Measurements from ENCODE around the gene FGF19. TPM values are rescaled to one million over a fixed set of nuclear protein-coding genes. Genes with fewer than 3 reads are reported as not detected.

Gene FGF19
- total RNA-seq, 2 donors from 2014 or later = not detected

DNA sequence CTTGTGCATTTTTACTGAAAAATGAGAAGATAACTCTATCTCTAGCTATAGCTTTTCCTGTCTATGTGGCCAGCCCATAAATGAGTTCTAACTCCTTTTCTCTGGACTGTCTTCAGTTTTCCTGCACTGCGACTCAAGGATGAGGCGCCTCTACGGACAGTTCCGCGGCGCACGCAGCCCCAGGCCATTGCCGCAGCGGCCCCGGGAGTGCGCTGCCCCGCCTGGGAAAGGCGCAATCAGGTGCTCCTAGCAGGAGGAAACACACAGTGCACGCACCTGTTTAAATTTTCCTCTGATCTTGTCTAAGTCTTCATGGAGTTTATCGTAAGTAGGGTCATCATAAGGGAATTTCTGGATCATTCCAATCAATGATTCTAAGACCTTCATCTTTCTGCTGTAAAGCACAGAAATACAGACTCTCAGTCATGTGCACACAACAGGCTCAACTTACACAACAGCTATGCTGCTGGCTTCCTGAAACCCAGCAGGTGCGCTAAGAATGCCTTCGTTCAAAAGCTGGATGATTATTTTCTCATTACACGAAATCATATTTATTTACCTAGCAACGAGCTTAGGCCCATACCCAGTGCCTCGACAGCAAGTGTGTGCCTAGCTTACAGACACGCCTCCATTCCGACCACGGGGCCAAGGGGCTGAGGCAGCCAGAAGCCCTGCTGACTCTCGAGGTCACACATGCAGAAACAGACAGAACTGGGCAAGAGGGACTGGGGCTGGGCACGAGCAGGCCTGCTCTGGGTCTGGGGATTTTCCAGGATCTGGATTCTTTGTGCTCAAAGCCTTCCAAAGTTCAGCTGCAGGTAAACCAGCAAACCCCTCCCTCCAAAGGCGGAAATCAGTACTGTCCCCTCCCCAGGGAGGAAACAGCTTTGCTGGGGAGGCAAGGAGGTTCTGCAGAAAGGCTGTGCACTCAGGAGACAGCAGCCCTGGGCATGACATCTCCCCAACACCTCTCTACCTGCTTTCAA lies 35.9 kb downstream of the FGF19 start:
- Mint-ChIP-seq H3K27me3 (no peaks in the 10 kb centered on the region), H3K4me3 (no peak overlapping the region), H3K4me1 (peaks cover 14% of the 10 kb centered on the region), H3K27ac (no peak overlapping the region), H3K36me3 (ENCODE audit: low read depth) (peaks cover 5% of the 10 kb centered on the region)
- no peak for ATAC-seq
- no peaks in the 10 kb centered on the region for H3K9me3 ChIP-seq (ENCODE audit: control insufficient read depth, low read length, poor library complexity, severe bottlenecking)
- DNase-seq = no peak

DNA sequence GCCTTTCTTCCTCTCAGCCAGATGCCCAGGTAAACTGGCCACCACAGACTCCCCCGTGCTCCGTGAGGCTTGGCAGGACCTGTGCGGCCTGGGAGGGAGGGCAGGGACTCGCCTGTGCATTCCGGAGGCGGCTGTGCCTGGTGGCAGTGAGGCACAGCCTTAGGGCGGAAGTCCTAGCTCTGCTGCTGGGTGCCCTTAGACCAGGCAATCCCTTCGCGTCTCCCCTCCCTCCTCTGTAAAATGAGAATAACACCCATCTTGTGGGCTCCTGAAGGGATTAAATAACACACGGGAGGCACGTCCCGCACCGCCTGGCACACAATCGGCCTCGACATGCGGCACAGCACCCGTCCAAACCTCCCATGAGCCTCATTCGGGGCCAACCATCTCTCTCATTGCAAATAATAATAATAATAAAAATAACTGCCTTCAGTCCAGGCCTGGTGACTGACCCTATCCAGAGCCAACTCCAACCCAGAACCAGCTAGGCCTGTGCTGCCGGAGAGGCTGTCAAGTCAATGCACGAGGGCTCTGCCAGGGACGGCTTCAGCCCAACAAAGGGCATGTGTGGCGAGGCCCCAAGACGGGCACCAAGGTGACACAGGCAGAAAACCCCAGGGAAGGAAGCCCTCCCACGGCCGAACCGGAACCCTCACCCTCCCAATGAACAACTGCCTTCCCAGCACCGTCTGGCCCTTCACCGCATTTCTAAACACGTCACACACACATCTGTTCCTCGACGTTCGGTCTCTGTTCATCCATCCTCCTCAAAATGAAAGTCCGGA lies 36.9 kb downstream of the FGF19 start:
- ATAC-seq (no peak), DNase-seq (no peak)
- no peak overlapping the region for H3K4me3 Mint-ChIP-seq
- H3K9me3 ChIP-seq (ENCODE audit: control insufficient read depth, low read length, poor library complexity, severe bottlenecking) = no peaks in the 10 kb centered on the region
- peaks cover 5% of the 10 kb centered on the region for H3K36me3 Mint-ChIP-seq (ENCODE audit: low read depth)
- H3K4me1 Mint-ChIP-seq = peaks cover 13% of the 10 kb centered on the region
- H3K27ac Mint-ChIP-seq = no peak overlapping the region
- no peaks in the 10 kb centered on the region for H3K27me3 Mint-ChIP-seq

DNA sequence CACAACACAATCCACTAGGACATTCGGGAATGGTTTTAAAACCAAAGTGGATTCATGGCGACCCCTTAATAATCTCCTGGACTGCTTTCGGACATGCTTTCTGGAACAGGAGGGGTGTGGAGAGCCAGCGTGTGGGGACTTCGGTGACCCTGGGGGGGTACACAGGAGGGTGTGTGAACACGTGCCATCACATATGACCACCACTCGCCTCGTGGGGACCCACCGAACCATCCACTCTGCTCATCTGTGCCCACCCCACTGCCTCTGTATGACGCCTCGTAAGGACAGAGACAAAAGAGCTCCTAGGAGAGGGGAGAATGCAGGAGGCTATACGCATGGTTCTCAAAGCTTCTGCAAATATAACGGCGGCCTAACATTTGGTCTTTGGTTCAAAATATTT lies 37.6 kb downstream of the FGF19 start:
- no peak overlapping the region for H3K27ac Mint-ChIP-seq
- ATAC-seq = no peak
- DNase-seq = no peak
- H3K36me3 Mint-ChIP-seq (ENCODE audit: low read depth) = peaks cover 5% of the 10 kb centered on the region
- no peaks in the 10 kb centered on the region for H3K27me3 Mint-ChIP-seq
- H3K4me3 Mint-ChIP-seq = no peak overlapping the region
- H3K9me3 ChIP-seq (ENCODE audit: control insufficient read depth, low read length, poor library complexity, severe bottlenecking) = no peaks in the 10 kb centered on the region
- peaks cover 9% of the 10 kb centered on the region for H3K4me1 Mint-ChIP-seq

DNA sequence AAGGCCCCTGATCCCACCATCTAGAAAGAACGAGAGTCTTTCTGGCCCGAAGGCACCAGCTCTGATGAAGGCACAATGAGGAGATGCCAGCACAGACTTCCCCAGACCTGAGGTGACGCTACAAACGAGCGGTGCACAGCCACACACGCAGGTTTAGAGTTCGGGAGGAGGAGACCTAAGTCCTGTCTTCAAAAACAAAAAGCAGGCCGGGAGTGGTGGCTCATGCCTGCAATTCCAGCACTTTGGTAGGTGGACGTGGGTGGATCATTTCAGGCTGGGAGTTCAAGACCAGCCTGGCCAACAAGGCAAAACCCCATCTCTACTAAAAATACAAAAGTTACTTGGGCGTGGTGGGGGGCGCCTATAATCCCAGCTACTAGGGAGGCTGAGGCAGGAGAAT lies 38.2 kb downstream of the FGF19 start:
- Mint-ChIP-seq H3K36me3 (ENCODE audit: low read depth) (peaks cover 5% of the 10 kb centered on the region), H3K4me3 (no peak overlapping the region)
- no peak for DNase-seq

DNA sequence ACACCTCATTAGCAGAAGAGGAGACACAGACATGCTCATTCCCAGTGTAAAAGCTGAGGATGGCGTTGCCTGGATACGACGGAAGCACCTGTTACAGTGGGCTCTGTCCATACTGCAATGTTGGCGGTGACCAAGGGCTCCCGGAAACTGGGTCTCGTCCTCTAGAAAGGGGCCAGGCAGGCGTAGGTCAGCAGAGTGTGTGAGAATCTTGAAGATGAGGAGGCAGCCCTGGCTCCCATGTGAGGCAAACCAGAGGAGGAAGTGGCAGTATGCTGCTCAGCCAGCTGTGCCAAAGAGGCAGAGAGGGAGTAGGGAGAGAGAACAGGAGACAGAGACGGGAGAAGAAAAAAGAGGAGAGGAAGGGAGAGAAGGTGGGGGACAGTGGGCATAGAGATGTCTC lies 38.9 kb downstream of the FGF19 start:
- H3K4me1 Mint-ChIP-seq = peaks cover 5% of the 10 kb centered on the region

More for the DNA sequence above, 38.2 kb downstream of the FGF19 start:
- no peaks in the 10 kb centered on the region for H3K9me3 ChIP-seq (ENCODE audit: control insufficient read depth, low read length, poor library complexity, severe bottlenecking)
- peaks cover 9% of the 10 kb centered on the region for H3K4me1 Mint-ChIP-seq
- no peak overlapping the region for H3K27ac Mint-ChIP-seq
- ATAC-seq = no peak
- H3K27me3 Mint-ChIP-seq = no peaks in the 10 kb centered on the region

DNA sequence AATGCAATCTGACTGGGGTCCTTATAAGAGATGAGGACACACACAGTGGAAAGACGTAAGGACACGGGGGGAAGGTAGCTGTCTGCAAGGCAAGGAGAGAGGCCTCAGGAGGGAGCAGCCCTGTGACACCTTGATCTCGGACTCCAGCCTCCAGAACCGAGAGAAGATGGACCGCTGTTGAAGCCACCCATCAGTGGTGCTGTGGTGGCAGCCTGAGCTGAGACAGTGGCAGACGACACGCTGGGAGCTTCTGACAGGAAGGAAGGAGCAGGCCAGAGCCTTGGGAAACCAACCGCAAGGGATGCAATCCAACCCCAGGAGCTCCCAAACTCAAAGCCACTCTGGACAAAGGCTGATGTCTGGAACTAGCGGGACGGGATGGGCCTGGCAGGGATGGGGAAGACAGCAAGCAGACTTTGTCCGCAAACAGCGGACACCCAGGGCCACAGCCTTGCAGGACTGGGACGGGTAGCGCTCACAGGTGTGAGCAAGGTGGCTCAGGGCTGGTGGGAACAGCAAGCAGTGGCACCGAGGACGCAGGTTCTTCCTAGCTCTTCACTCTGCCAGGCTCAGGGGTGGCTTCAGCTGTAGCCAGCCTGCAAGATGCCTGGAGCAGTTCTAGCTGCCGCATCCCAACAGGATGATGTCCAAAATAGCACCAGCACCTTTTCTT lies 39.6 kb downstream of the FGF19 start:
- DNase-seq (no peak), ATAC-seq (no peak)
- Mint-ChIP-seq H3K4me3 (no peak overlapping the region), H3K27ac (peak overlapping the region; percentile 47), H3K27me3 (no peaks in the 10 kb centered on the region), H3K36me3 (ENCODE audit: low read depth) (peaks cover 5% of the 10 kb centered on the region), H3K4me1 (peaks cover 5% of the 10 kb centered on the region)
- no peaks in the 10 kb centered on the region for H3K9me3 ChIP-seq (ENCODE audit: control insufficient read depth, low read length, poor library complexity, severe bottlenecking)

More for the DNA sequence above, 38.9 kb downstream of the FGF19 start:
- peak overlapping the region; percentile 64 for H3K4me3 Mint-ChIP-seq
- H3K27me3 Mint-ChIP-seq = no peaks in the 10 kb centered on the region
- H3K9me3 ChIP-seq (ENCODE audit: control insufficient read depth, low read length, poor library complexity, severe bottlenecking) = no peaks in the 10 kb centered on the region
- H3K27ac Mint-ChIP-seq = no peak overlapping the region
- peaks cover 5% of the 10 kb centered on the region for H3K36me3 Mint-ChIP-seq (ENCODE audit: low read depth)
- ATAC-seq (no peak), DNase-seq (no peak)

DNA sequence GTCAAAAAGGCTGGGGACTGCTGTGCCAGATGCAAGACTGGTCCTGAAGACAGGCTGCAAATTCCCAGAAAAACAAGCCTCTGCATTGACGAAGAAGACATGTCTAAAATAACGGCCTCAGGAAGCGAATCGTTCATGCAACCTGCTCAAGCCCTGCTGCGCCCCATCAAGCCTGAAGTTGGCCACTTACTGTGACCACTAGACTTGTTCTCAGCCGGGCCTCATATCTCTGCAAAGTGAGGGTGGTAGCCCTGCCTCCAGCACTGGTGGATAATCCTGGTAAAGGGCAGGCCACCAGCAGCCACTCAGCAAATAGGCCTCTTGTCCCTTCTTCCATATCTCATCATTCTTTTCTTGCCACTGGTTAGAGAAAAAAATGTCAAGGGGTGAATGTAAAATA lies 40.5 kb downstream of the FGF19 start:
- H3K4me3 Mint-ChIP-seq = no peak overlapping the region
- H3K4me1 Mint-ChIP-seq = peaks cover 5% of the 10 kb centered on the region
- DNase-seq = no peak
- H3K36me3 Mint-ChIP-seq (ENCODE audit: low read depth) = peaks cover 5% of the 10 kb centered on the region
- no peaks in the 10 kb centered on the region for H3K27me3 Mint-ChIP-seq
- H3K27ac Mint-ChIP-seq = peak overlapping the region; percentile 47
- H3K9me3 ChIP-seq (ENCODE audit: control insufficient read depth, low read length, poor library complexity, severe bottlenecking) = no peaks in the 10 kb centered on the region
- ATAC-seq = no peak

DNA sequence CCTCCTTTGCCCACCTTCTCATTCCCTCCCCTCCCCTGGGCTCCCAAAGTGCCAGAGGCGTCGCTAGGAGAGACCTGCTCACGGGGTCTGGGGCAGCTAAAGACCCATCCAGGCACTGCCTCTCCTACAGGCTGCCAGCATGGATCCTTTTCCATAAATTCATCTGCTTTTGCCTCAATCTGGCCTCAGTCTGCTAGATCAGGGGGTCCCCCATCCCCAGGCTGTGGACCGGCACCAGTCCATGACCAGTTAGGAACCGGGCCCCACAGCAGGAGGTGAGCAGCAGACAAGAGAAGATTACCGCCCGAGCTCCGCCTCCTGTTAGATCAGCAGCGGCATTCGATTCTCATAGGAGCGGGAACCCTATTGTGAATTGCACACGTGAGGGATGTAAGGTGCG lies 41.0 kb downstream of the FGF19 start:
- Mint-ChIP-seq H3K36me3 (ENCODE audit: low read depth) (peaks cover 5% of the 10 kb centered on the region), H3K4me3 (no peak overlapping the region)
- no peak for DNase-seq

DNA sequence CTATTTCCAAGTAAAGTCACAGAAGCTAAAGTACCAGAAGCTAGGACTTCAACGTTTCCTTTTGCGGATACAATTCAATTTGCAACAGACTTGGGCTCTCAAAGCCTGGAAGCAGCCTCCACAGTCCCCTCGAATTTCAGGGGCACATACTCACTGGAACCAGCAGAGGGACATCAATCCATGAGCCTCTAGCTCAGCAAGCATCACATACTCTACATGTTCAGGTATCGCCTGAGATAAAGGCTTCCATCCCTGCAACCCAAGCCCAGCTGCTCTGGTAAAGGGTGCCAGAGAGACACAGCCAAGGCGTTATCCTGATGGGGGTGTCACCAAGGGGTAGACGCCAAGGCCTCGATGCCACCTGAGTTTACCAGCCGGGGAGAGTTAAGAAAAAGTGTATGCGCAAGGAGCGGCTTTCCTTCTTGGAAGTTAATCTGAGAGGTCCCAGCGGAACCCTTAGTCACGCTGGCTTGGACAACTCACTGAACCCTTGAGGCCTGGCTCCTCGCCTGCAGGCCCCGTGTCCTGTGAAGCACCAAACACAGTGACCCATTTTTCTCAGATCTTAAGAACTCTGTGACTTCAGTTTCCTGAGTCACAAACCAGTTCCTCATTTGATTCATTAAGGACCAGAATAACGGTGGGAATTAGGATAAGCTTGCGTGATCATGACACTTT lies 41.7 kb downstream of the FGF19 start:
- Mint-ChIP-seq H3K36me3 (ENCODE audit: low read depth) (peaks cover 4% of the 10 kb centered on the region), H3K27ac (no peak overlapping the region), H3K27me3 (no peaks in the 10 kb centered on the region), H3K4me1 (peaks cover 3% of the 10 kb centered on the region), H3K4me3 (no peak overlapping the region)
- H3K9me3 ChIP-seq (ENCODE audit: control insufficient read depth, low read length, poor library complexity, severe bottlenecking) = no peaks in the 10 kb centered on the region
- ATAC-seq (no peak), DNase-seq (no peak)

More for the DNA sequence above, 41.0 kb downstream of the FGF19 start:
- no peaks in the 10 kb centered on the region for H3K9me3 ChIP-seq (ENCODE audit: control insufficient read depth, low read length, poor library complexity, severe bottlenecking)
- Mint-ChIP-seq H3K27ac (no peak overlapping the region), H3K27me3 (no peaks in the 10 kb centered on the region), H3K4me1 (peaks cover 4% of the 10 kb centered on the region)
- ATAC-seq = no peak

DNA sequence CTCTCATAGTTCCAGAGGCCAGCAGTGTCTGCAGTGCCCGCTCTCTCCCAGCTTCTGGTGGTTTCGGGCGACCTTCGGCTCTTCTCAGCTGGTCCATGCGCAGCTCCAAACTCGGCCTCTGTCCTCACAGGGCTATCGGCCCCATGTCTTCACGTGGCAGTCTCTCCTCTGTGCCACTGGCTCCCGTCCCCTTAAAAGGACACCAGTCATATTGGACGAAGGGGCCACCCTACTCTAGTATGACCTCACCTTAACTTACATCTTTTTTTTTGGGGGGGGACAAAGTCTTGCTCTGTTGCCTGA lies 42.5 kb downstream of the FGF19 start:
- Mint-ChIP-seq H3K36me3 (ENCODE audit: low read depth) (peaks cover 4% of the 10 kb centered on the region), H3K4me1 (peaks cover 5% of the 10 kb centered on the region), H3K27ac (no peak overlapping the region), H3K27me3 (no peaks in the 10 kb centered on the region), H3K4me3 (no peak overlapping the region)
- DNase-seq (no peak), ATAC-seq (no peak)
- H3K9me3 ChIP-seq (ENCODE audit: control insufficient read depth, low read length, poor library complexity, severe bottlenecking) = no peaks in the 10 kb centered on the region

DNA sequence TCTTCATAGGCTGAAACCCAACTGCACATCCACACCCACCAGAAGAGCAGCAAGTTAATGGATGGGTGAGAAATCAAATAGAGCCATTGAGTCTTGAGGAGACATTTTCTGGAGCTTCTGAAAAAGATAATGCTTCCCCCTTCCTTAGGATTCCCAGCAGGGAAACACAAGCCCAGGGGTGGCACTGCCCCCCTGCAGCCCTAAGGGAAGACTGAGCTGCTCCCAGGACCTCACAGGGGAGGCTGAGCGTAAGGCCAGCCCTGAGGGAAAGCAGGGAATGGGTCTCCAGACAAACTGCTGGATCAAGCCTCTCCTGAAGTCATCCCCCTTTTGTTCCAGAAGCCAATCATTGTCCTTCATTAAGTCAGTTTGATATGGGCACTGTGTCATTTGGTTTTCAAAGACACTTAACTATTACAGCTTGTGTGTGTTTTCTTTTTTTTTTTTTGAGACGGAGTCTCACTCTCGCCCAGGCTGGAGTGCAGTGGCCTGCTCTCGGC lies 43.8 kb downstream of the FGF19 start:
- no peak for ATAC-seq
- no peaks in the 10 kb centered on the region for H3K27me3 Mint-ChIP-seq
- no peaks in the 10 kb centered on the region for H3K9me3 ChIP-seq (ENCODE audit: control insufficient read depth, low read length, poor library complexity, severe bottlenecking)
- peaks cover 7% of the 10 kb centered on the region for H3K4me1 Mint-ChIP-seq
- H3K36me3 Mint-ChIP-seq (ENCODE audit: low read depth) = peaks cover 3% of the 10 kb centered on the region
- no peak overlapping the region for H3K4me3 Mint-ChIP-seq
- no peak overlapping the region for H3K27ac Mint-ChIP-seq
- DNase-seq = no peak

DNA sequence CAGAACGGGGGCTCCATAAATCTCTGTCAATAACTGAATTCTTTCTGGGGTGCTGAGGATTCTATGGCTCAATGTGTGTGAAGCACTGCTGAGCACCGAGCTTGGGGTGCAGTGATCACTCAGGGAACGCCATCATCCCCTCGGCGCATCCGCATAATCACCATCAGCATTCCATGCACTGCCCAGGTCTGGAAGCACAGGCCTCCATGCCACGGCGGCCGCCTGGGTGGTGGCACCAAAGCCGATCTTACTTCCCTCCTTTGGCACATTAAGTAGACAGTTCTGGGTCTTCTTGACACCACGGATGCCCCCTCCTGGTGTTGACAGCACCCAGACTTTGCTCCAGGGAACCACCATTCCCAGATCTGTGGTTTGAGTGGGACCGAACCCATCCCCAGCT lies 44.2 kb downstream of the FGF19 start:
- no peak for DNase-seq
- H3K9me3 ChIP-seq (ENCODE audit: control insufficient read depth, low read length, poor library complexity, severe bottlenecking) = no peaks in the 10 kb centered on the region
- no peaks in the 10 kb centered on the region for H3K36me3 Mint-ChIP-seq (ENCODE audit: low read depth)
- ATAC-seq = no peak
- peaks cover 5% of the 10 kb centered on the region for H3K4me1 Mint-ChIP-seq
- no peak overlapping the region for H3K27ac Mint-ChIP-seq
- no peaks in the 10 kb centered on the region for H3K27me3 Mint-ChIP-seq
- no peak overlapping the region for H3K4me3 Mint-ChIP-seq
